HepG2 (cell line): ENCODE measurements around the gene SEPTIN2. TPM values are rescaled to one million over a fixed set of nuclear protein-coding genes. Genes with fewer than 3 reads are reported as not detected.

Experiments
- ATAC-seq: fragments of 200-7000 bp; cut with Tn5 transposase; 3 replicates; pipeline ENCODE4 v1.9.1; 2020; ENCODE audit warnings: mild to moderate bottlenecking, moderate library complexity
- BruUV-seq: library from RNA; stranded (reverse); fragments of 400-500 nt; replicated peaks from 2 replicates; lab custom pipeline; 2021; lab: Mats Ljungman, UMichigan
- CTCF ChIA-PET: fragments of 300-600 bp; formaldehyde crosslinking; extraction: SDS; loops from one replicate; lab custom pipeline; 2021; ENCODE audit warnings: low total read pairs, inconsistent platforms, low intra/inter-chr PET ratio; lab: Yijun Ruan, JAX
- POLR2A ChIA-PET: fragments of 350-600 bp; sonication (Branson Sonifier 250); formaldehyde crosslinking; loops from one replicate; lab custom pipeline; 2020; ENCODE audit warnings: antibody characterized with exemption, inconsistent platforms; lab: Yijun Ruan, JAX
- DNase-seq: peaks from one replicate; pipeline ENCODE4 v3.0.0-alpha.2; 2015; ENCODE audit warnings: low spot score
- FAIRE-seq: peaks from 3 replicates; lab custom pipeline; 2011; peaks lifted over from hg19 to GRCh38; lab: Jason Lieb, UNC
- H2AFZ ChIP-seq: one replicate; pipeline ENCODE4 v1.6.1; 2011; ENCODE audit warnings: low read length, inconsistent platforms
- H3K27ac ChIP-seq: fragments of 300-600 bp; 3 replicates; pipeline ENCODE4 v1.8.0; 2011; ENCODE audit warnings: mixed run types, mild to moderate bottlenecking, mixed read lengths, low read length, inconsistent platforms; ENCODE audit not compliant: insufficient read depth; ENCODE audit errors: extremely low read length
- H3K27me3 ChIP-seq, 2 experiments: fragments of 200-600 bp in 1 of 2; 2 replicates in 1 of 2; 3 replicates in 1 of 2; pipeline versions ENCODE4 v1.6.0 to v1.8.0; 2011; ENCODE audit warnings: low read length in 2 of 2, mild to moderate bottlenecking in 2 of 2, moderate library complexity in 2 of 2, inconsistent platforms in 1 of 2; ENCODE audit not compliant: insufficient read depth in 2 of 2, control insufficient read depth in 1 of 2
- H3K36me3 ChIP-seq, 2 experiments: fragments of 200-600 bp in 1 of 2; replicated peaks in 1 of 2; 2 replicates in 1 of 2; 3 replicates in 1 of 2; pipeline versions ENCODE4 v1.5.1 to v1.8.0; 2011; ENCODE audit warnings: low read length in 2 of 2, inconsistent platforms in 1 of 2; ENCODE audit not compliant: insufficient read depth in 2 of 2, control insufficient read depth in 1 of 2
- H3K4me1 ChIP-seq: 2 replicates; pipeline ENCODE4 v1.5.1; 2012; ENCODE audit warnings: low read length, inconsistent platforms; ENCODE audit not compliant: insufficient read depth
- H3K4me2 ChIP-seq: 2 replicates; pipeline ENCODE4 v1.6.0; 2011; ENCODE audit warnings: low read depth, low read length, inconsistent platforms
- H3K4me3 ChIP-seq, 3 experiments: fragments of 200-600 bp in 1 of 3; sonication (generic), shearing (Covaris generic) in 1 of 3; replicated peaks in 1 of 3; 2 replicates each; pipeline ENCODE4 v1.5.1; 2011 to 2016; ENCODE audit warnings: low read length in 3 of 3, inconsistent platforms in 2 of 3, low read depth in 2 of 3, mild to moderate bottlenecking in 2 of 3, control low read depth in 1 of 3, mixed read lengths in 1 of 3; ENCODE audit not compliant: insufficient read depth in 1 of 3
- H3K79me2 ChIP-seq: one replicate; pipeline ENCODE4 v1.6.1; 2011; ENCODE audit warnings: low read length, inconsistent platforms; ENCODE audit not compliant: insufficient read depth
- H3K9ac ChIP-seq: 2 replicates; pipeline ENCODE4 v1.6.0; 2011; ENCODE audit warnings: mild to moderate bottlenecking, low read depth, low read length, inconsistent platforms; ENCODE audit not compliant: insufficient read depth
- H3K9me3 ChIP-seq: 2 replicates; pipeline ENCODE4 v1.5.1; 2012; ENCODE audit warnings: mild to moderate bottlenecking, low read length
- H4K20me1 ChIP-seq: 2 replicates; pipeline ENCODE4 v1.6.0; 2011; ENCODE audit warnings: inconsistent platforms, mild to moderate bottlenecking, low read length, moderate library complexity; ENCODE audit not compliant: insufficient read depth
- PAF1 ChIP-seq: IDR thresholded peaks from 2 replicates; pipeline ENCODE4 v1.6.1; 2016; ENCODE audit warnings: missing genetic modification reagents, missing compliant biosample characterization
- ZFP62 ChIP-seq: sonication (generic); formaldehyde crosslinking; IDR thresholded peaks from 2 replicates; pipeline ENCODE4 v1.4.0; 2020; ENCODE audit warnings: missing genetic modification reagents
- ZNF20 ChIP-seq: sonication (generic); formaldehyde crosslinking; IDR thresholded peaks from 2 replicates; pipeline ENCODE4 v1.4.0; 2020; ENCODE audit warnings: mild to moderate bottlenecking, moderate library complexity, missing genetic modification reagents
- ZNF550 ChIP-seq: sonication (generic); formaldehyde crosslinking; IDR thresholded peaks from 2 replicates; pipeline ENCODE4 v1.4.0; 2020; ENCODE audit warnings: mild to moderate bottlenecking, missing genetic modification reagents, borderline replicate concordance
- ZNF777 ChIP-seq: sonication (generic); formaldehyde crosslinking; IDR thresholded peaks from 2 replicates; pipeline ENCODE4 v1.4.0; 2020; ENCODE audit warnings: missing genetic modification reagents
- ZSCAN21 ChIP-seq: sonication (generic); formaldehyde crosslinking; IDR thresholded peaks from 2 replicates; pipeline ENCODE4 v1.8.0; 2022; ENCODE audit warnings: mild to moderate bottlenecking, missing genetic modification reagents, moderate library complexity, borderline replicate concordance
- ZSCAN22 ChIP-seq: sonication (generic); formaldehyde crosslinking; IDR thresholded peaks from 2 replicates; pipeline ENCODE4 v1.4.0; 2020; ENCODE audit warnings: mild to moderate bottlenecking, missing genetic modification reagents
- WGBS: methylation state at CpG from one replicate; pipeline ENCODE4 v1.1.6; 2017; ENCODE audit warnings: low lambda C conversion rate; 5-methylcytosine and 5-hydroxymethylcytosine counted together
- in situ Hi-C: cut with HindIII; loops from 2 replicates; pipeline ENCODE4 v1.10.0; 2017; ENCODE audit warnings: low pct_unique_long_range_greater_than_20kb; ENCODE audit not compliant: extremely low pct_ligation_motif_present
- intact Hi-C: fragments of 100-400 bp; cut with micrococcal nuclease; formaldehyde crosslinking; loops from one replicate; pipeline ENCODE4 v1.10.0; 2022; ENCODE audit not compliant: unreplicated experiment
- polyA plus RNA-seq, 8 experiments: library from polyadenylated mRNA; depleted of rRNA in 3 of 8; stranded (reverse) in 7 of 8; unstranded in 1 of 8; fragments of >200 nt; fragmentation: Illumina TruSeq in 4 of 8; extraction: Trizol in 4 of 8; gene quantifications; 2 replicates each; pipeline versions ENCODE4 v1.2.1 to v1.2.3, GENCODE V29; 2011 to 2016; ENCODE audit warnings: low read depth in 4 of 8, missing spikeins in 1 of 8, mixed read lengths in 1 of 8; ENCODE audit not compliant: insufficient read depth in 1 of 8
- total RNA-seq, 5 experiments: library from RNA; depleted of rRNA; stranded (reverse); fragments of >200 nt; fragmentation: Illumina TruSeq; extraction: Trizol; gene quantifications; 2 replicates each; pipeline ENCODE4 v1.2.3, GENCODE V29; 2016; ENCODE audit warnings: low read depth in 1 of 5

The SEPTIN2 gene
- total and polyA plus RNA-seq, 2 of the 13 experiments (the other 11 are each of a cell fraction or from before 2014, with no cell fraction given) = 493 to 733 TPM

DNA sequence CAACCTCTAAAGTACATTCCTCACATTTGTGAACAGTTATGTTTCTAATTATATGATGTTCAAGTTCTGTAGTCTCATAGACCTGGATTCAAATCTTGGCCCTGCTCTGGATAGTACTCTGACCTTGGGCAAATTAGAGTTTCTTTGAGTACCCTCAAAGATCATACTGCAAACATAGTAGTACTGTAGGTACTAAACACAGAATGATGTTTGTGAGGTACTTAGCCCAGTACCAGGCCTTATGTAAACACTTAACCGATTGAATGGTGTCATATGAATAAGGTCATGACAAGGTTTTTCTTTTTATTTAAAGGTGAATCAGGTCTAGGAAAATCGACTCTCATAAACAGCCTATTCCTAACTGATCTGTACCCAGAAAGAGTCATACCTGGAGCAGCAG lies 19.1 kb downstream of the SEPTIN2 start:
- POLR2A ChIA-PET = no interaction called here
- DNase-seq (no peak), FAIRE-seq (no peak), ATAC-seq (no peak)
- TF ChIP-seq ZSCAN21 = peak; percentile 66; the same call in 1 of the 2 replicates
- TF ChIP-seq PAF1 = no peak
- no peaks in the 10 kb centered on the region for H3K9me3 ChIP-seq
- WGBS = 88% methylated on average over 2 of the region's 2 CpGs
- no peak overlapping the region for H2AFZ ChIP-seq
- in situ Hi-C loops (no loop called here), intact Hi-C loops (no loop called here)
- H3K79me2 ChIP-seq = peaks cover 56% of the 10 kb centered on the region
- CTCF ChIA-PET = no interaction called here
- no peak overlapping the region for H3K9ac ChIP-seq
- H3K4me3 ChIP-seq = no peak overlapping the region
- H3K27ac ChIP-seq = no peak overlapping the region
- no TSS peak for BruUV-seq
- peaks cover 20 to 86% of the 10 kb centered on the region in 2 experiments for H3K36me3 ChIP-seq
- H4K20me1 ChIP-seq = peaks cover 11% of the 10 kb centered on the region
- no peak overlapping the region for H3K4me2 ChIP-seq
- H3K27me3 ChIP-seq = no peaks in the 10 kb centered on the region
- H3K4me1 ChIP-seq = no peaks in the 10 kb centered on the region

DNA sequence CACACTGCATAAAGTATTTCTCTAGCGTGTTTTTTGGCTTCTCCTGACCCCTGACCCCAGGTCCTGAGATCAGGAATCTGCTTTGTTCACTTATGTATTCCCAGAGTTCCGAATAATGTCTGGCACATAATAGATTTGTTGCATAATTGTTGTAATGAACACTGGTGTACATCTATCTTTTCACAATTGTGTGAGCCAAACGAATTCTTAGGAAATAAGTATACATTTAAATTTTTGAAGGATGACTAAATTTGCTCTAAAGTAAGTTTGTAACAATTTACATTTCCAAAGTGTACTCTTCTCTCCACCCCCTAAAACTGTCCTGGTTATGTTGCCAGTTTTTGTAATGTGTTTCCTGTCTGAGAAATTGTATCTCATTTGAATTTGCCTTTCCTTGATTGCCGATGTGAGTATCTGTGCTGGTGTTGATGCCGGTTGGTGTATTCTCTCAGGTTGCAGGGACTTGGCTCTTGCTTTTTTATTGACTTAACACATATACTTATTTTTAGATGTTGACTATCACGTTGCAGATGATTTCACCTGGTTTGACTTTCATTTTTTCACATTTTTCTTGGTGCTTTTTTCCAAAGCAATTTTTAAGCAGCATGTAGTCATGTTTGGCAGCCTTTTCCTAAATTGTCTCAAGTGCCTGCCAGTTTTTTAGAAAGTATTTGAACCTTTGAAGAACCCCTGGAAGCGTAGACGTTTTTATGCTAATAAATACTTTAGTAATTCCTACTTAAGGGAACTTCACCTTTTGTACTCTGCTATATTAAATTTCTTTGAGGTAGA lies 24.3 kb downstream of the SEPTIN2 start:
- Histone ChIP-seq H4K20me1 (peaks cover 10% of the 10 kb centered on the region), H3K79me2 (peaks cover 11% of the 10 kb centered on the region), H3K36me3 (peaks cover 41 to 88% of the 10 kb centered on the region in 2 experiments), H3K27me3 (no peaks in the 10 kb centered on the region), H3K9me3 (no peaks in the 10 kb centered on the region), H2AFZ (no peak overlapping the region), H3K4me1 (no peaks in the 10 kb centered on the region), H3K9ac (no peak overlapping the region), H3K4me3 (no peak overlapping the region), H3K4me2 (no peak overlapping the region), H3K27ac (no peak overlapping the region)
- in situ Hi-C loops = no loop called here
- DNase-seq (no peak), FAIRE-seq (no peak), ATAC-seq (no peak)
- TF ChIP-seq ZNF20 (CRISPR knock-in tag) (no peak), ZSCAN22 (CRISPR knock-in tag) (no peak), ZNF550 (CRISPR knock-in tag) (no peak), ZNF777 (CRISPR knock-in tag) (no peak), ZFP62 (CRISPR knock-in tag) (no peak)
- intact Hi-C loops = no loop called here
- WGBS = 91% methylated on average over 8 of the region's 8 CpGs
- ChIA-PET POLR2A (no interaction called here), CTCF (no interaction called here)
- no TSS peak for BruUV-seq
